Activated naive CD4-positive, alpha-beta T cell treated with anti-CD3 and anti-CD28 coated beads, Interleukin-2, amount 50 U/mL, for 24 hours (primary cell): ENCODE measurements around the gene ZNF774.
"Not testable (repeated sequence)": the region's sequence is repeated elsewhere in the genome, so short reads cannot be mapped to it uniquely, and the experiment has no call there.

Experiments
- H3K27ac Mint-ChIP-seq: one replicate; pipeline ENCODE4 v1.8.0; 2021; ENCODE audit warnings: mild to moderate bottlenecking, mixed read lengths
- H3K27me3 Mint-ChIP-seq: one replicate; pipeline ENCODE4 v1.8.0; 2021; ENCODE audit warnings: mixed read lengths
- H3K36me3 Mint-ChIP-seq: one replicate; pipeline ENCODE4 v1.8.0; 2021; ENCODE audit warnings: mixed read lengths
- H3K4me1 Mint-ChIP-seq: one replicate; pipeline ENCODE4 v1.8.0; 2021; ENCODE audit warnings: mixed read lengths
- H3K4me3 Mint-ChIP-seq: one replicate; pipeline ENCODE4 v1.8.0; 2021; ENCODE audit warnings: mild to moderate bottlenecking, mixed read lengths
- H3K9me3 Mint-ChIP-seq: one replicate; pipeline ENCODE4 v1.8.0; 2021; ENCODE audit warnings: mixed read lengths

The ZNF774 gene

GRCh38 chr15:90336705-90337141 lies 15.4 kb upstream of the ZNF774 start:
- no peaks in the 10 kb centered on the region for H3K36me3 Mint-ChIP-seq
- H3K9me3 Mint-ChIP-seq = no peaks in the 10 kb centered on the region
- H3K4me3 Mint-ChIP-seq = no peak overlapping the region
- peak overlapping the region; percentile 26 for H3K27ac Mint-ChIP-seq
- no peaks in the 10 kb centered on the region for H3K27me3 Mint-ChIP-seq
- H3K4me1 Mint-ChIP-seq = peaks cover 12% of the 10 kb centered on the region

GRCh38 chr15:90337256-90337655 lies 14.8 kb upstream of the ZNF774 start:
- Mint-ChIP-seq H3K4me3 (no peak overlapping the region), H3K36me3 (no peaks in the 10 kb centered on the region), H3K4me1 (peaks cover 12% of the 10 kb centered on the region), H3K27me3 (no peaks in the 10 kb centered on the region), H3K27ac (no peak overlapping the region), H3K9me3 (no peaks in the 10 kb centered on the region)

- no peaks in the 10 kb centered on the region for H3K27me3 Mint-ChIP-seq
- H3K27ac Mint-ChIP-seq = no peak overlapping the region
- H3K4me1 Mint-ChIP-seq = peaks cover 25% of the 10 kb centered on the region
- no peaks in the 10 kb centered on the region for H3K36me3 Mint-ChIP-seq
- no peaks in the 10 kb centered on the region for H3K9me3 Mint-ChIP-seq
- H3K4me3 Mint-ChIP-seq = no peak overlapping the region
Observed at GRCh38 chr15:90338532-90338931, 13.6 kb upstream of the ZNF774 start.

- H3K27me3 Mint-ChIP-seq = no peaks in the 10 kb centered on the region
- no peak overlapping the region for H3K4me3 Mint-ChIP-seq
- no peaks in the 10 kb centered on the region for H3K36me3 Mint-ChIP-seq
- H3K9me3 Mint-ChIP-seq = no peaks in the 10 kb centered on the region
- H3K27ac Mint-ChIP-seq = no peak overlapping the region
- H3K4me1 Mint-ChIP-seq = peaks cover 29% of the 10 kb centered on the region
Observed at GRCh38 chr15:90340345-90340744, 11.7 kb upstream of the ZNF774 start.

- Mint-ChIP-seq H3K36me3 (no peaks in the 10 kb centered on the region), H3K27ac (no peak overlapping the region), H3K4me1 (peaks cover 18% of the 10 kb centered on the region)
Observed at GRCh38 chr15:90343302-90343790, 8.7 kb upstream of the ZNF774 start.

GRCh38 chr15:90344662-90345061 lies 7.4 kb upstream of the ZNF774 start:
- no peak overlapping the region for H3K4me3 Mint-ChIP-seq
- no peaks in the 10 kb centered on the region for H3K9me3 Mint-ChIP-seq
- no peaks in the 10 kb centered on the region for H3K27me3 Mint-ChIP-seq
- H3K4me1 Mint-ChIP-seq = peaks cover 18% of the 10 kb centered on the region
- no peaks in the 10 kb centered on the region for H3K36me3 Mint-ChIP-seq
- H3K27ac Mint-ChIP-seq = no peak overlapping the region

More at GRCh38 chr15:90343302-90343790, 8.7 kb upstream of the ZNF774 start:
- Mint-ChIP-seq H3K4me3 (no peak overlapping the region), H3K9me3 (no peaks in the 10 kb centered on the region), H3K27me3 (no peaks in the 10 kb centered on the region)

GRCh38 chr15:90345857-90346256 lies 6.2 kb upstream of the ZNF774 start:
- no peak overlapping the region for H3K27ac Mint-ChIP-seq
- no peak overlapping the region for H3K4me3 Mint-ChIP-seq
- H3K36me3 Mint-ChIP-seq = no peaks in the 10 kb centered on the region

GRCh38 chr15:90347431-90348065 lies 4.5 kb upstream of the ZNF774 start:
- peaks cover 20% of the 10 kb centered on the region for H3K4me1 Mint-ChIP-seq
- H3K27ac Mint-ChIP-seq, H3K36me3 Mint-ChIP-seq, H3K27me3 Mint-ChIP-seq, H3K9me3 Mint-ChIP-seq, H3K4me3 Mint-ChIP-seq: not testable (repeated sequence)

More at GRCh38 chr15:90345857-90346256, 6.2 kb upstream of the ZNF774 start:
- no peaks in the 10 kb centered on the region for H3K27me3 Mint-ChIP-seq
- no peaks in the 10 kb centered on the region for H3K9me3 Mint-ChIP-seq
- peaks cover 18% of the 10 kb centered on the region for H3K4me1 Mint-ChIP-seq

- no peaks in the 10 kb centered on the region for H3K36me3 Mint-ChIP-seq
- peaks cover 11% of the 10 kb centered on the region for H3K4me1 Mint-ChIP-seq
- H3K27ac Mint-ChIP-seq = no peak overlapping the region
- H3K27me3 Mint-ChIP-seq = no peaks in the 10 kb centered on the region
- no peaks in the 10 kb centered on the region for H3K9me3 Mint-ChIP-seq
- H3K4me3 Mint-ChIP-seq = no peak overlapping the region
Observed at GRCh38 chr15:90348456-90348855, 3.6 kb upstream of the ZNF774 start.

- H3K36me3 Mint-ChIP-seq = no peaks in the 10 kb centered on the region
- no peaks in the 10 kb centered on the region for H3K9me3 Mint-ChIP-seq
- no peaks in the 10 kb centered on the region for H3K27me3 Mint-ChIP-seq
- peaks cover 6% of the 10 kb centered on the region for H3K4me1 Mint-ChIP-seq
- no peak overlapping the region for H3K27ac Mint-ChIP-seq
- no peak overlapping the region for H3K4me3 Mint-ChIP-seq
Observed at GRCh38 chr15:90349072-90349471, 3.0 kb upstream of the ZNF774 start.

GRCh38 chr15:90349821-90350220 lies 2.3 kb upstream of the ZNF774 start:
- Mint-ChIP-seq H3K4me1 (peaks cover 6% of the 10 kb centered on the region), H3K27me3 (no peaks in the 10 kb centered on the region), H3K9me3 (no peaks in the 10 kb centered on the region), H3K36me3 (no peaks in the 10 kb centered on the region), H3K4me3 (no peak overlapping the region), H3K27ac (no peak overlapping the region)

GRCh38 chr15:90351479-90352106 lies 491 bp upstream of the ZNF774 start:
- Mint-ChIP-seq H3K27ac (no peak overlapping the region), H3K27me3 (no peaks in the 10 kb centered on the region), H3K4me3 (peak overlapping the region; percentile 91), H3K36me3 (no peaks in the 10 kb centered on the region), H3K4me1 (peaks cover 6% of the 10 kb centered on the region), H3K9me3 (no peaks in the 10 kb centered on the region)

- H3K27me3 Mint-ChIP-seq = no peaks in the 10 kb centered on the region
- no peaks in the 10 kb centered on the region for H3K36me3 Mint-ChIP-seq
- no peaks in the 10 kb centered on the region for H3K9me3 Mint-ChIP-seq
- peaks cover 6% of the 10 kb centered on the region for H3K4me1 Mint-ChIP-seq
- H3K27ac Mint-ChIP-seq = no peak overlapping the region
- no peak overlapping the region for H3K4me3 Mint-ChIP-seq
Observed at GRCh38 chr15:90354986-90355385, 2.9 kb downstream of the ZNF774 start.

GRCh38 chr15:90358124-90359033 lies 6.3 kb downstream of the ZNF774 start:
- H3K4me3 Mint-ChIP-seq = no peak overlapping the region
- H3K4me1 Mint-ChIP-seq = peaks cover 16% of the 10 kb centered on the region
- H3K27me3 Mint-ChIP-seq = no peaks in the 10 kb centered on the region
- no peaks in the 10 kb centered on the region for H3K36me3 Mint-ChIP-seq
- H3K9me3 Mint-ChIP-seq = no peaks in the 10 kb centered on the region
- no peak overlapping the region for H3K27ac Mint-ChIP-seq

- no peaks in the 10 kb centered on the region for H3K36me3 Mint-ChIP-seq
- H3K27me3 Mint-ChIP-seq = no peaks in the 10 kb centered on the region
- H3K4me1 Mint-ChIP-seq = peaks cover 25% of the 10 kb centered on the region
- H3K9me3 Mint-ChIP-seq = no peaks in the 10 kb centered on the region
- H3K27ac Mint-ChIP-seq = no peak overlapping the region
- no peak overlapping the region for H3K4me3 Mint-ChIP-seq
Observed at GRCh38 chr15:90360746-90361145, 8.7 kb downstream of the ZNF774 start.

- Mint-ChIP-seq H3K27ac (no peak overlapping the region), H3K36me3 (no peaks in the 10 kb centered on the region), H3K4me1 (peaks cover 25% of the 10 kb centered on the region), H3K9me3 (no peaks in the 10 kb centered on the region), H3K4me3 (no peak overlapping the region), H3K27me3 (no peaks in the 10 kb centered on the region)
Observed at GRCh38 chr15:90362936-90363212, 10.8 kb downstream of the ZNF774 start.
